Left kidney (tissue), 8 donors: ENCODE results near the gene CLASP2. TPM values are rescaled to one million over a fixed set of nuclear protein-coding genes. Genes with fewer than 3 reads are reported as not detected.
"Not testable (repeated sequence)": the region's sequence is repeated elsewhere in the genome, so short reads cannot be mapped to it uniquely, and the experiment has no call there.

Experiments used
- DNase-seq: peaks from one replicate; pipeline ENCODE4 v3.0.0-alpha.2; 2013
- long read RNA-seq, 8 donors: transcript quantifications; one replicate each; lab custom pipeline, GENCODE V29; 2026
- polyA plus RNA-seq: library from polyadenylated mRNA; unstranded; fragments of 120-200 nt; gene quantifications from one replicate; pipeline ENCODE4 v1.2.1, GENCODE V29; 2013; ENCODE audit not compliant: insufficient read length

CLASP2 gene
- 73.0 TPM for polyA plus RNA-seq
- long read RNA-seq, donor 1, partial matches to known transcripts, result 0 of 1 reads
- long read RNA-seq, donor 1, other reads (novel, unspliced or antisense), result 0 of 1 reads
- long read RNA-seq, donor 2, result 0 reads
- long read RNA-seq, donor 3, partial matches to known transcripts, result 7 of 7 reads
- long read RNA-seq, donor 3, other reads (novel, unspliced or antisense), result 0 of 7 reads
- long read RNA-seq, donor 4, result 0 reads
- long read RNA-seq, donor 5, full-length matches to known transcripts, result 2 of 2 reads
- long read RNA-seq, donor 5, partial matches to known transcripts, result 0 of 2 reads
- long read RNA-seq, donor 5, other reads (novel, unspliced or antisense), result 0 of 2 reads
- long read RNA-seq, donor 6, partial matches to known transcripts, result 13 of 13 reads
- long read RNA-seq, donor 6, other reads (novel, unspliced or antisense), result 0 of 13 reads
- long read RNA-seq, donor 7, partial matches to known transcripts, result 9 of 9 reads
- long read RNA-seq, donor 7, other reads (novel, unspliced or antisense), result 0 of 9 reads
- long read RNA-seq, donor 8, partial matches to known transcripts, result 0 of 1 reads
- long read RNA-seq, donor 8, other reads (novel, unspliced or antisense), result 0 of 1 reads

DNA sequence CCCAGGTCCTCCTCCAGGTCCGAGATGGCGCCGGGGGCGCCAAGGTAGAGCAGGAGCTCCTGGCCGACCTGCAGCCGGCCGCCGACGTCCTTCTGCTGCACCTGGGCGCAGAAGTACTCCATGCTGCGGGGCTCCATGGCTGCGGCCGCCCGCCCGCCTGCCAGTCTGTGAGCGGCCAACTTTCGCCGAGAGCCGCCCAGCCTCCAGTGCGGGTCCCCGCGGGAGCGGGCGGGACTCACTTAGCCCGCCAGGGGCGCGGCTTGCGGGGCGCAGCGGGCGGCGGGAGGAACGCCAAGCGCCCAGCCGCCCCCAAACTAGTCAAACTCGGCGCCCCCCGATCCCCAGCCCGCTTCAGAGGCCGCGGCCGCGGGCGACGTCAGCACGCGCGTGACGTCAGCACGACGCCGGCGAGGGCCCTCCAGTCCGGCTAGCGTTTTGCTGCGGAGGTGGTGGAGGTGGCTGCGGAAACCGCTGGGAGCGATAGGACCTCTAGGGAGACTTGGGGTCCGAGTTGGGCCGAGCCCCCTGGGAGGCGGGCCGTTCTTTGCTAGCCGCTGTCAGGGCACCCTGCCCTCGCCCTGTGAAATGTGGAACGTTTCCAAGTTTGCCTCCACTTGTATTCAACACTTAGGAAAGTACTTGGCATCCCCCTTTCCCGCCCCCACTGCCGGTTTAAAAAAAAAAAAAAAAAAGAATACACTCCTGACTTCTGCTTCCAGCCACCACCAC, at the start of gene CLASP2:
CLASP2 (minus strand) TSS at position 389 of the 729 bp plus-strand sequence; CDS start at position 137, 252 bp downstream.
- peak; percentile 86 for DNase-seq

DNA sequence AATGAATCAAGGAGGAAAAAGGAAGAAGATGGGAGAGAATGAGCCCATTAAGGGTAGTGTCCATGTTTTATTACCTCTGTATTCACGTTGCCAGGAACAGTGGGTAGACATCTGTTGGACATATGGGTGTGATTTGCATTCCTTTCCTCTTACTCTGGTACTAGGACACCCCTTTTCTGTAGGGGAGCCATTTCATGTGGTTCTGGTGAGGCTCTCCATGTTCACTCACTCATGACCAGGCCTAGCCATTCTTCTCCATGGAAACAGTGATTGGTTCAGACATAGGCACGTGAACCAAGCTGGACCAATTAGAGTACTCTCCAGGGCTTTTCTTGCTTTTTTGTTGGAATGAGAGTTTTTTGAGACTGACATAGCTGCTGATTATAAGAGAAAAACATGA, 40.8 kb upstream of the CLASP2 start:
- no peak for DNase-seq

DNA sequence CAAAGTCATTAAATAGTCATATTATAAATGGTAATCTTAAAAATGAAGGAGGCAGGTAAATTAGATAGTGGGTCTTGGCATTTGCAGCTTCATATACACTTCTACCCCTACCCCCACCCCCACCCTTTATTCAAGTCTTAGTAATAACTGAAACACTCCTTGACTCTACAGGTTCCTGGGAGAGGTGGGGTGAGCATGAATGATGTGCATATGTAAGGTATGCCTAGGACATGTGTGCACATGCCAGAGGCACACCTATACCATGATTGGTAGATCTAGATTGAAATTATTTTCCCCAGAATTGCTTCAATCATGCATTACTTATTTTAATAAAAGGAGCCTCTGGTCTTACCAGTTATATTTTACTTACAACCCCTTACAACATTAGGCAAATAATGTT, 40.2 kb upstream of the CLASP2 start:
- DNase-seq, result no peak

DNA sequence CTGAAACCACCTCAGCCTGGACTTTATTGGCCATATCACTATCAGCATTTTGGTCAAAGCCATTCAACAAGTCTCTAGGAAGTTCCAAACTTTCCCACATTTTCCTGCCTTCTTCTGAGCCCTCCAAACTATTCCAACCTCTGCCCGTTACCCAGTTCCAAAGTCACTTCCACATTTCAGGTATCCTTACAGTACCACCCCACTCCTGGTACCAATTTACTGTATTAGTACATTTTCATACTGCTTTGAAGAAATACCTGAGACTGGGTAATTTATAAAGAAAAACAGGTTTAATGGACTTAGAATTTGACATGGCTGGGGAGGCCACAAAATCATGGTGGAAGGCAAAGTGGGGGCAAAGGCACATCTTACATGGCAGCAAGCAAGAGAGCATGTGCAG, 36.3 kb upstream of the CLASP2 start:
- DNase-seq, result not testable (repeated sequence)

DNA sequence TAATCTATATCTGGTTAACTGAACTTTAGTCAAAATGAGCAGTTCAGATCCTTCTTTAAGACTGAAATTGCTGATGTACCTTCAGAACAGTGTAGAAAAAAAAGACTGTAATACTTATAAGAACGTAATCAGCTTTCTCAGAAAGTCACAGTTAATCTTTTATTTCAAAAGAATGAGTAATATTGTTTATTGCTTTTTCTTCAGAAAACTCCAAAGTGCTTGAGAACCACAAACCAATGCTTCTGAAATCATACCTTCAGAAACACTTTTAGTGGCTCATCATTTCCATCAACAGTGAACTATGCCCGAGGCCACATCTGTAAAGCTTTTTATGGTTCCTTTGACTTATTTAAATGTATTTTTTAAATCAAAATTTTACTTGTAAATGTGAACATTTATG, 33.3 kb upstream of the CLASP2 start:
- no peak for DNase-seq

DNA sequence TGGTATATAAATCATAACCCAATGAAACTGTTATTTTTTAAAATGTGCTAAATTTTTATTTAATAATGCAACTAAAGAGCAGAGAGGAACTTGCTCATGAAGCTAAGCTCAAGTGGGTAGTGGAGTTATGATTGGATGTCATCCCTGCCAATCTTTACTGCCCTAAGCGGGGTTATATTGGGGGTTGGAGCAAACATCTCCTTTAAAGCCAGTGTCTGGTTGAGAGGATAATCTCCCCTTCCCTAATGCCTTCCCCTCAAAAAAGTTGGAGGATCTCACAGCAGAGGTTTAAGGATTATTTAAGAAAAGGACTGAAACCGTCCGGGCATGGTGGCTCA, 32.1 kb upstream of the CLASP2 start:
- DNase-seq, result no peak

DNA sequence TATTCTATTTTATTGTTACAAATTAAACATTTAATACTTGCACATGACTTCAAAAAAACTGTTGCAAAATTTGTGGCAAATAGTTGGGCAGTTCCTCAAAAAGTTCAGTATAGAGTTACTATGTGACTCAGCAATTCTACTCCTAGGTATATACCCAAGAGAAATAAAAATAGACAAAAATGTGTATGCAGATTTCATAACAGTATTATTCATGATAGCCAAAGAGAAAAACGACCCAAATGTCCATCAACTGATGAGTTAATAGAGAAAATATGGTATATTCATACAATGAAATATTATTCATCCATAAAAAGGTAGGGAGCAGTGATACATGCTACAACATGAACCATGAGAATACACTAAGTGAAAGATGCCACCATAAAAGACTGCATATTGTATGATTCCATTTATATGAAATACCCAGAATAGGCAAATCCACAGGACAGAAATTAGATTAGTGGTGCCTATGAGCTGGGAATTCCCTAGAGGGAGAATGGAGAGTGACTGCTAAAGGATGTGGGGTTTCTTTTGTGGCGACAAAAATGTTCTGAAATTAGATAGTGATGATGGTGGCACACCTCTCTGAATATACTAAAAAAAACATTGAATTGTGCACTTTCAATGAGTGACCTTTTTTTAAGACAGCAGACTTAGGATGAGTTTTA, 31.6 kb upstream of the CLASP2 start:
- no peak for DNase-seq

DNA sequence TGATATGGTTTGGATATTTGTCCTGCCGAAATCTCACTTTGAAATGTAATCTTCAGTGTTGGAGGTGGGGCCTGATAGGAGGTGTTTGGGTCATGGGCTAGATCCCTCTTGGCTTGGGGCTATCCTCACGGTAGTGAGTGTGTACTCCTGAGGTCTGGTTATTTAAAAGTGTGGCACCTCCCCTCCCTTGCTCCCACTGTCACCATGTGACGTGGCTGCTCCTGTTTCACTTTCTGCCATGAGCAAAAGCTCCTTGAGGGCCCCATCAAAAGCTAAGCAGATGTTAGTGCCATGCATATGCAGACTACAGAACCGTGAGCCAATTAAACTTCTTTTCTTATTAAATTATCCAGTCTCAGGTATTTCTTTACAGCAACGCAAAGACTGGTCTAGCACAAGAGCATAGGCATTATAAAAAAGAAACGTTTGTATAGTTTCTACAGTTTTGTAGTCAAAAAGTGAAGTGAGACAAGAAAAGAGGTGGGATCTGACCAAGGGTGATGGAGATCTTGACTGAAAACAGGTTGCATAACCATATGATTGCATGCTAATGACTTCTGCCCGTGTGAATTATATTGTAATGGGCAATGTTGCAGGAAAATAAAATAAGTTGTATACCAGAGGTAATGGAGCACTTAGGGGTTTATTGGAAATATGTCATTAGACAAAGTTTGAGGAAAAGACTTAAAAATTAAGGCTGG, 28.5 kb upstream of the CLASP2 start:
- no peak for DNase-seq

DNA sequence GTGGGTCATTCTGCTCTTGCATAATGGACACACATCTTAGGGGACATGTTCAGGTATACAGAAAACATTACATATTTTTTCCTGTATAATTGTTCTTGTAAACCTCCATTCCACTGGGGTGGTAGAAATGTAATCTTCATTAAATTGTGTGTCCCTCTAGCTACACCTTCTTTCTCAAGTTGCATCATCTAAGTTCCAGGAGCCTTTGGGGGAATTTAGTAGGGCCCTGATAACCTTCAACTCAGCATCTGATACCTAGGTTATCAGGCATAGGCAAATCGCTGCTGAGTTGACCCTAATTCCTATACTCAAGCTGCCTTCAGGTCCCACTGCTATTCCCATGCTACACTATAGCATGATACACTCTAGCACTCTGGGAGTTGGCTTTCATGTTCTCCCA, 19.1 kb upstream of the CLASP2 start:
- DNase-seq, result no peak

DNA sequence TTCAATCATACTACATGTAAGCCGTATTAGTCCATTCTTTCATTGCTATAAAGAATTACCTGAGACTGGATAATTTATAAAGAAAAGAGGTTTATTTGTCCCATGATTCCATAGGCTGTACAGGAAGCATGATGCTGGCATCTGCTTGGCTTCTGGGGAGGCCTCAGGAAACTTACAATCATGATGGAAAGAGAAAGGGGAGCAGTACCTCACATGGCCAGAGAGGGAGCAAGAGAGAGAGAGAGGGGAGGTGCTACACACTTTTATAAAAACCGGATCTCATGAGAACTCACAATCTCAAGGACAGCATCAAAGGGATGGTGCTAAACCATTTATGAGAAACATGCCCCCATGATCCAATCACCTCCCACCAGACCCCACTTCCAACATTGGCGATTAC, 14.3 kb upstream of the CLASP2 start:
- DNase-seq, result no peak

DNA sequence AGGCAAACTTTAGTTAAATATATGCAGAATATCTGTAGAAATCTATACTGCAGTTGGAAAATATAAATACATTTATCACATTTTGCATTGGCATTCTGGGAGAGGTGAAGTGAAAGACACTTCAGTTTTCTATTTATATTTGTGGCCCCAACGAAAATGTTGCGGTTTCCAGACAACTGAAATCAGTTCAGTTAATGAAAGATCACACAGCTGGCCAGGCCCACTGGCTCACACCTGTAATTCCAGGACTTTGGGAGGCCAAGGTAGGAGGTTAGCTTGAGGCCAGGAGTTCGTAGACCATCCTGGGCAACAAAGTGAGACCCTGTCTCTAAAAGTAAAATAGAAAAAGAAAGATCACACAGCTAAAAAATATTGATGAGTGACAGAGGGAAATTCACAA, 11.9 kb upstream of the CLASP2 start:
- no peak for DNase-seq

DNA sequence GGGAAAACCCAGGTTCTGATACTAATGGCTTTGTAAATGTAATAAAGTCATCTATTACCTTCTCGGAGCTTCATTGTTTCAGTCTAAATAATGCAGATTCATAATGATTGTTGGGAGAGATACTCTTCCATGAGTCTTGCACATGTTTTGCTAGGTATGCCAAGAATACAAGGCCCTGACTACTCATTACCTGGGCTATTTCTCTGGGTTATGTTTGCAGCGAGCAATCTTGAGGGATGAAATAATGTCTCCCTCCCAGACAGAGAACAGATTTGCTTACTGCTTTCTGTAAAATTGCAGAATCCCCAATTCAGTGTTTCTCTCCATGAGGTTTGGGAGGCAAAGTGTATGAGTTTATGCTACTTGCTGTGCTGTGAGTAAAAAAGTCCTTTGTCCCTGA, 6.2 kb upstream of the CLASP2 start:
- no peak for DNase-seq

DNA sequence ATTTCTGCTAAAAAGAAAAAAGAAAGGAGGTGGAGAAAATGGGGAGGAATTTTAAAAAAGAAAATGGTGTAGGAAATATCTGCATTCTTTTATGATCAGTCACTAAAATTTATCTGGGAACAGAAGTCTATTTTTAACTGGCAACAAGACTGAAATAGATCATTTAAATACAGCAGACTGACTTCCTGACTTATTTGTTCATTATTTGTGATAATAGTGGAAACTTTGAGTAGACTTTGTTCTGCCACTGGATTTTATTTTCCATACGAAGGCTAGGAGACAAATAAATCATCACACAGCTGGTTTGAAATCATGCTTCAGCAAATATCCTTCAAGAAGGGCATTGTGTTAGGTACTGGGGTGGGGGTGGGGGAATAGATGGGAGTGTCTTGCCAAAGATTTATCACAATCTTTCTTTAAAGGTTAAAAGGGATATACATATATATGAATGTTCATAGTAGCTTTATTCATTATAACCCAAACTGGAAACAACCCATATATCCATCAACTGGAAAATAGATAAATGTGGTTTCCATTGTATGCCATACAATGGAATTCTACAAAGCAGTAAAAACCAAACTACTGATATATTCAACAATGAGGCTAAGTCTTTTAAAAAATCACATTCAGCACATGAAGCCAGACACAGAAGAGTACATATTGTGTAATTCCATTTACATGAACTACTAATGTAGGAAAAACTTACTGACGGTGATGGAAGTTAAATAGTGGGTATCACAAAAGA, 4.7 kb upstream of the CLASP2 start:
- no peak for DNase-seq

DNA sequence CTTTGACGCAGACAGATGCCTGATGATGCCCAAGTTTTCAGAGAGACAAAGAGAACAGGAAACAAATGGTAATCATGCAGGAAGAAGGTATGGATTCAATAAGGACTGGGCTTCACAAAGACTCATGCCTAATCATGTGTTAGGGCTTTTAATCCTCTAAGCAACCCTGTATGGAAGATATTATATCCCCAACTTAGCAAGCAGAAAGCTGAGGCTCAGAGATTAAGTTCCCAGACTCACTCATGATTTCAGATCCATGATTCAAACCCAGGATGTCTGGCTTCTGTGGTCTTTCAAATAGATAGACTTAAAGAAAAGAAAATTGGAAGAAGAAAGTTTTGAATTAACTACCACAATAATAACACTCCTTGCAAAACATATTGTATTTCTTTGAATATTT, 4.1 kb upstream of the CLASP2 start:
- DNase-seq, result no peak

DNA sequence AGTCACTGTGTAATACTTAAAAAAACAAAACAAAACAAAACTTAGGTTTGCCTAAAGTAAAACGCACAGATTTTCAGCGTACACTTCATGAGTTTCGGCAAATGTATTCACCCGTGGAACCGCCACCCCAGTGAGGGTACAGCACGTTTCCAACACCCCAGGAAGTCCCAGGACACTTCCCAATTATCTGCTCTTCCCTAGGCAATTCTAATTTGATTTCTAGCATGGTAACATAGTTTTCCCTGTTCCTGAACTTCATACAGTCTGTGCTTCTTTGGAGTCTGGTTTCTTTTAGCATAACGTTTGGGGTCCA, 497 bp upstream of the CLASP2 start:
- no peak for DNase-seq

DNA sequence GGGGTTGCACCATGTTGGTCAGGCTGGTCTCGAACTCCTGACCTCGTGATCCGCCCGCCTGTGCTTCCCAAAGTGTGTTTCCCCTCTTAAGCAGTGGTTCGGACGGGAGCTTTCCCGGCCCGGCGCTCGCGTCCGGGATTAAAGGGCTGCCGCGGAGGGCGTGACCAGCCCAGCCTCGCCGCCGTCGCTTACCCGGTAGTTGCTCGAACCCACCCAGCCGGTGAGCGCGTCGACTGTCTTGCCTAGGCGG, 513 bp downstream of the CLASP2 start:
- peak; percentile 60 for DNase-seq

DNA sequence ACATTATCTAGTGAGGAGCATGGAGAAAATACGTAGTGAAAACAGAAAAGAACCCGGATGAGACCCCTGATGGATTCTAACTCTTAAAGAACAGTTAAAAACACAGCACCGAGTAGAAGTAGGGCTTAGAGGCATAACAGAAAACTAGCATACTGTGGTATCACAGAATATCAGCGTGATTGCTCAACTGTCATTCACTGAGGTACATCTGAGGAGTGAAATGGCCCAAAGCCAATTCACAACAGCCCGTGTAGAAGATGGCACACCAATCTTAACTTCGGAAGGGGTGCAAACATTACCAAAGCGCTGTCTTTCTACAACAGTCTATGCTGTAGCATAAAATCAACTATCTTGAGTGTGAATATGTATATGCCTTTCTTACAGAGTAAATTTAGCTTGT, 1.8 kb downstream of the CLASP2 start:
- no peak for DNase-seq

DNA sequence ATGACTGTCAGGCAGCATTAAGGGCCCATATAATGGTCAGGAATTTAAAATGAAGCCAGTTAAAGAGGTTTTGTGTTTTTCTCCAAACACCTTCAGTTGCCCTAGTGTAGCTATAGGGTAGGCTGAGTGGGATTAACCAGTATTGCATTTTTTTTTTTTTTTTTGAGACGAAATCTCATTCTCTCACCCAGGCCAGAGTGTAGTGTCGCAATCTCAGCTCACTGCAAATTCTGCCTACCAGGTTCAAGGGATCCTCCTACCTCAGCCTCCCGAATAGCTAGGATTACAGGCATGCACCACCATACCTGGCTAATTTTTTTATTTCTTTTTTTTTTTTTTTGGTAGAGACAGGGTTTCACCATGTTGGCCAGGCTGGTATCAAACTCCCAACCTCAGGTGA, 7.0 kb downstream of the CLASP2 start:
- DNase-seq, result no peak

DNA sequence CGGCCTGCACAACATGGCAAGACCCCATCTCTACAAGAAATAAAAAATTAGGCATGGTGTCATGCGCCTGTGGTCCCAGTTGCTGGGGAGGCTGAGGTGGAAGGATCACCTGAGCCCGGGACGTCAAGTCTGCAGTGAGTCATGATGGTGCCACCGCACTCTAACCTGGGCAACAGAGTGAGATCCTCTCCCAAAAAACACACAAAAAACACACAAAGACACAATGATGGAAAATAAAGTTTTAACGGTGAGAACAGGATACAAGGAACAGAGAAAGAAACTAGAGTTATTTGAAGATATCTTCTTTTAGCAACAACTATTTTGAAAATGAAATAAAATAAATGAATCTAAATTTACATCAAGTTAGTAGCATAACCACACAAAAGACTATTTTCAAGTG, 12.0 kb downstream of the CLASP2 start:
- no peak for DNase-seq

DNA sequence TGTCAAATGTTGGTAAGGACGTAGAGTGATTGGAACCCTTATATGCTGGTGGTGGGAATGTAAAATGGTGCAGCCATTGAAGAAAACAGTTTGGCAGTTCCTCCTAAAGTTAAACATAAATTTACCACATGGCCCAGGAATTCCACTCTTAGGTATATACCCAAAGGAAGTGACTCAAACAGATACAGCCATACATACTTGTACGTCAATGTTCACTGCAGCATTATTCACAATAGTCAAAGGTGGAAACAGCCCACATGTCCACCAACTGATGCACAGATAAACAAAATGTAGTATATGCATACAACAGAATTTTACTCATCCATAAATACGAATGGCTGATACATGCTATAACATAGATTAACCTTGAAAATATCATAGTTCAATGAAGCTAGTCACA, 13.2 kb downstream of the CLASP2 start:
- no peak for DNase-seq

DNA sequence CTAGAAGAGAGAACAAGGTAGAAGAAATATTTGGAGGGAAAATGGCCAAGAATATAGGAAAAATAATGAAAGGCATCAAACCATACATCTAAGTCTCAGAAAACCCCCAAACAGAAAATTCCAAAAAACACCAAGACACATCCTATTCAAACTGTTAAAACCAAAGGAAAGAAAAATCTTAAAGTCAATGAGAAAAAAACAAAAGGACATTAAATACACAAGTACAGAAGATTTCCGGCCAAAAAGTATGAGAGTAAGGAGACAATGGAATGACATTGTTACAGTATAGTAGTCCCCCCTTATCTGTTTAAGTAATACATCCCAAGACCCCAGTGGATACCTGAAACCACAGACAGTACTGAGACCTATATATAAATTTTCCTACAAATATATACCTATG, 18.8 kb downstream of the CLASP2 start:
- DNase-seq, result no peak

DNA sequence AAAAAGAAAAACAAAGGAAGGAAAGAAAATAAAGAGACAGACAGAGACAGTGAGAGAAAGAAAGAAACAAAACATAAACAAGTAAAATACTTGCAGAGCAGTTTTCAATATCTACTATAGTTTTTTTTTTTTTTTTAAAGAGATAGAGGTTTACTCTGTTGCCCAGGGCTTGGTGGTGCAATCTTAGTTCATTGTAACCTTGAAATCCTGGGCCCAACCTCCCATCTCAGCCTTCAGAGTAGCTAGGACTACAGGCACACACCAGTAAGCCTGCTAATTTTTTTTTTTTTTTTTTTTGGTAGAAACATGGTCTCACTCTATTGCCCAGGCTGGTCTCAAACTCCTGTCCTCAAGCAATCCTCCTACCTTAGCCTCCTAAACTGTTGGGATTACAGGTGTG, 23.1 kb downstream of the CLASP2 start:
- DNase-seq, result no peak
